GM21526 (cell line): ENCODE data around the gene PACSIN1.
"Not testable (repeated sequence)": the region's sequence is repeated elsewhere in the genome, so short reads cannot be mapped to it uniquely, and the experiment has no call there.

Experiments
- ATAC-seq: cut with Tn5 transposase; IDR thresholded peaks from one replicate; pipeline ENCODE4 v1.9.1; 2021; ENCODE audit warnings: moderate library complexity; ENCODE audit not compliant: unreplicated experiment, low FRiP score

PACSIN1 gene

DNA sequence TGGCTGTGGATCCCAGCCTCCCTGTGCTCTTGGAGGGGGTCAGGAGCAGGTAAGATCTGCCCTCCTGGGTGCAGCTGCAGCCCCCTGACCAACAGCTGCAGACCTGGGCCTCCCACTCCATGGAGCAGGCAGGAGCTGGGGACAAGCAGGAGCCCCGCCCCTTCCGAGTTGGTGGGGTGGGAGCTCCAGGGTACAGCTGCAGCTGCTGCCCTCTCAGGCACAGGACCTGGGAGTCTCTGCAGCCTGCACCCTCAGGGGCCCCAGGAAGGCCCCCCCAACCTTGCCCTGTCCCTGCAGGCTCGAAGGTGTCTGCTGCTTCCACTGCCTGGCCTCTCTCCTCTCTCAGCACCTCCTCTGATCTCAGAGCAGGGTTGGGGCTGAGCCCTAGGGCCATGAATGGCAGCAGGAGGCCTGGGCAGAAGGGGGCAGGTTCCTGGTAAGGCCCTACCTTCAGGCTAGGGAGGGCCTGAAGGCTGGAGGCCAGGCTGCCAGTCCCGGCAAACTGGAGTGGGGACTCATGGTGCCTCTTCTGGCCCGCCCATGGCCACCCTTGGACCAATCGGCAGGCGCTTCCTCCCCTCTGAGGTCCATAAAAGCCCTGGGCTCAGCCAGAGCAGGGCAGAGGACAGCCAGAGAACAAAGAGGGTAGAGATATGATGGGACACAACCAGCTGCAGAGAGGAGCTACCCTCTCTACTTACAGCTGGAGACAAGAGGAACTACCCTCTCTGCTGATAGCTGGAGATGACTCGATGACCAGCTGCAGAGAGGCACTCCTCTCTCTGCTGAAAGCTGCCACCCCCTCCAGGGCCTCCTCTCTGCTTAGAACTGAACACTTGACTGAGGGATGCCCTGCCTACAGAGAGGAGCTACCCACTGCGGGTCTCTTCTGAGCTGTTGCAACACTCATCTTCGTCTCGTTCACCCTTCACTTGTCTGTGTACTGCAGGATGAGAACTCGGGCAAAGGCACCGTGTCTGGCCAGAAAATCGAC lies 7.8 kb upstream of the PACSIN1 start:
- ATAC-seq = no peak

DNA sequence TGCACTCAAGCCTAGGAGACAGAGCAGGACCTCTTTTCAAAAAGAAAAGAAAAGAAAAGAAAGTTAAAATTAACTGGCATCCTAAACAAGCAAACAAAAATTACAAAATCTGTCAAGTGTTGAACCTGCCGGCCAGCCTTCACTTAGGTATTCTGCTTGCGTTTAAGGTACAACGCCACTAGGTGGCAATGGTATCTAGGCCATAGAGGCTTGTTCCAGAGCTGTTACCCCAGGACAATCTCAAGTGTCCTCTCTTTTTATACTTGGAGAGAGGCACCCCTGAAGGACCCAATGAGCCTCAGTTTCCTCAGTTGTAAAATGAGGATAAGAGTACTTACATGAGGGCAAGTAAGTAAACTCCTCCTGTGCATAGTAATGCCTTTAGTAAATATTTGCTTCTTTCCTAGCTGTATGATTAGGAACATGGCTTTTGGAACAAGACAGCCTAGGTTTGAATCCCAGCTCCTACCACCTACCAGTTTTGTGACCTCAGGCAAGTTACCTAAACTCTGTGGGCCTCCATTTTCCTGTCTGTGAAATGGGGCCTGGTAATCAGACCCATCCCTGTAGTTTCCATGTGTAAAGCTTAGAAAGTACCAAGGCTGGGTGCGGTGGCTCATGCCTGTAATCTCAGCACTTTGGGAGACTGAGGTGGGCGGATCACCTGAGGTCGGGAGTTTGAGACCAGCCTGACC lies 5.8 kb upstream of the PACSIN1 start:
- ATAC-seq = no peak

- no peak for ATAC-seq
Measured at GRCh38 chr6:34460796-34461507, 4.9 kb upstream of the PACSIN1 start.

GRCh38 chr6:34462010-34462409 lies 3.9 kb upstream of the PACSIN1 start:
- no peak for ATAC-seq

DNA sequence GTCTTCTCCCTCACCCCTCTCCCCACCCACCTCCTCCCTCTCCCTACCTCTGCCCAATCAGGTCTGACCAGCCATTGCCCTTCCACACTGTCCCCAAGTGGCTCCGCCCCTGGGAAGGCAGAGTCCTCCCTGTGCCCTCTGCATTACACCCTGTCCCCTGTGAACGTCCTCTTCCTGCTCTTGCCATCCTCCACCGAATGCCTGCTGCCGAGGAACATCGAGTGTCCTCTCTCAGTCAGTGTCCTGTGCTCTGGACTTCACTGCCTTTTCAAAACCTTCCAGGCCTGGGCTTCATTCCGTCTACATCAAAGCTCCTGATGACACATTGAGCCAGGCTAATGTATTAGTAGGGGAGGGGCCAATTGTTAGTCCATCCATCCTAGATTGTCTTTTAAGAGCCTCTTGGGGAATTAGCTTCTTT lies 3.3 kb upstream of the PACSIN1 start:
- no peak for ATAC-seq

DNA sequence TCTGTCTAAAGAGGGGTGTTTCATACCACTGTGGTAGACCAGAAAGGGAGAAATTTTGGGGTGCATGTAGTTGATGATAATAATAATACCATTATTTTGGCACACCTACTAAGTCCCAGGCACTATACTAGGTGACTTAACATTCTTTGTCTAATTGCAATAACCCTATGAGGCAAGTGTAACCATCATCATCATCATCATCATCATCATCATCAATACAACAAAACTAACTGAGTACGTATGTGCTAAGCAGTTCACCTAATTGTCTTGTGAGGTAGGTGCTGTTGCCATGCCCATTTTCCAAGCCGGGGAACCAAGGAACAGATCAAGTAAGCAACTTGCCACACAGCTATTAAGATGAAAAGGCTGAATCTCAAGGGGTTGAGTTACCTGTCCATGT lies 2.6 kb upstream of the PACSIN1 start:
- ATAC-seq = no peak

GRCh38 chr6:34463849-34464248 lies 2.0 kb upstream of the PACSIN1 start:
- no peak for ATAC-seq

- ATAC-seq = no peak
Measured at GRCh38 chr6:34466242-34467185, 638 bp downstream of the PACSIN1 start.

GRCh38 chr6:34468378-34468892 lies 2.6 kb downstream of the PACSIN1 start:
- ATAC-seq = no peak

GRCh38 chr6:34469499-34469898 lies 3.6 kb downstream of the PACSIN1 start:
- ATAC-seq = no peak

GRCh38 chr6:34472425-34472824 lies 6.5 kb downstream of the PACSIN1 start:
- no peak for ATAC-seq

- no peak for ATAC-seq
Measured at GRCh38 chr6:34473967-34474366, 8.1 kb downstream of the PACSIN1 start.

DNA sequence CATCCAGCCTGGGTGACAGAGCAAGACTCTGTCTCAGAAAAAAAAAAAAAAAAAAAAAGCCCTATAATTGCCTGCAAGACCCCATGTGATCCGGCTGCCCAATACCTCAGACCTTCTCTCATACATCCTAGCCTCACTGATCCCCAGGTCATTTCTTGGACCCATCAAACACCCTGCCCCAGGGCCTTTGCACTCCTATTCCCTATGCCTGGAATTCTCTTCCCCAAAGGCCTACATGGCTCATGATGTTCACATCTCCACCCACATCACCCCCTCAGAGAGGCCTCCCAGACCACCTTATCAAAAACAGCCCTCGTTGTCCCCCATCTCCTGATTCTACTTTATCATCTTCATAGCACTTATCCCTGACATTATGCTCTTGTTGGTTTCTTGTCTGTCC lies 8.9 kb downstream of the PACSIN1 start:
- no peak for ATAC-seq

DNA sequence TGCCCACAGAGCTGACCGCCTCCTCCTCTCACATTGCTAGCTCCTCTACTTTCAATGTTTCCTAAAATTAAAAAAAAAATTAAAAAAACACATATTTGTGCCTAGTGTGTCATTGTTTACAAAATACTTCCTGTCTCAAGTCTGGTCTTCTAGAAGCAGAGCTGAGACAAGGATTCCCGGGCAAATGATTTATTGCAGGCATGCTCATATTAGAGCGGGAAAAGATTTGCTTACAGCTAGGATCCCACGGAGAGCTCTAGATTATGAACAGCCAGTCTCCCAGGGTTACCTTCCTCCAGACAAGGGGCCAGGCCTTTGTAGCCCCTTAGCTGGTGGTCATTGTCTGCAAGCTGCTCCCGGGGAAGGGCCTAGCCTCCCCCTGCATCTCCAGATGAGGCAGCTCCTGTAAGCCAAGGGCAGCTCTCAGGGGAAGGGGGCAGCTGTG lies 9.4 kb downstream of the PACSIN1 start:
- ATAC-seq = no peak

DNA sequence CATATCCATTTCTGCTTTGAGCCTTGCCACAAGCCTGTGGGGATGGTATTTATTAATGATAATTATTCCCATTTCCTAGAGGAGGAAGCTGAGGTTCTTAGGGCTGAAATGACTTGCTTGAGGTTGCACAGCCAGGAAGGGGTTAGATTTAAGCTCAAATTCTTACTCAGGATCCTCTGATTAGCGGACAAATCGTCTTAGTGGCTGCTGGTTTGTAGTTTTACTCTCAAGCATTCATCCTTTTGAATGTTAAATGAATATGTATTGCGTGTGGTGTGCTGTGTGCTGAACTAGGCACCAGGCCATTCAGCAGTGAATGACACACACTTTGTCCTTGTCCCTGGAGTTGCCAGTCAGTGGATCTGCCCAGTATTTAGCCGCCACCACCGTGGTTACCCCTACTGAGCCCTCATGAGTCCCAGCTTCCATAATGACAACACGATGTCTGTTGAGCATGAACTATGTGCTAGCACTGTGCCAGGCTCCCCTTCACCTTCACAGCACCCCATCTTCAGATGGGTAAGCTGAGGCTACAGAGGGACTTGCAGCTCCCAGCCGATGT lies 10.0 kb downstream of the PACSIN1 start:
- no peak for ATAC-seq

- no peak for ATAC-seq
Measured at GRCh38 chr6:34476447-34476846, 10.6 kb downstream of the PACSIN1 start.

GRCh38 chr6:34476921-34477320 lies 11.0 kb downstream of the PACSIN1 start:
- ATAC-seq = no peak

DNA sequence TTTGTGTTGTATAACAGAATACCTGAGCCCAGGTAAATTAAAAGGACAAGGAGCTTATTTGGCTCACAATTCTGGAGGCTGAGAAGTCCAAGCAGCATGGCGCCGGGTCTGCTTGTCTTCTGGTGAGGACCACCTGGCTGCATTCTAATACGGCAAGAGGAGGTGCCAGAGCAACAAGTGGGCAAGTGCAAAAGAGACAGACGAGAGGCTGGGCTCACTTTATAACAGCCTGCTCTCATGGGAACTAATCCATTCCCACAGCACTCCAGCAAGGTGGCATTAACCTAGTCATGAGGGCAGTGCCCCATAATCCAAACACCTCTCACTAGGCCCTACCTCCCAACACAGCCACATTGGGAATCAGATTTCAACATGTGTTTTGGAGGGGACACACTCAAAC lies 12.9 kb downstream of the PACSIN1 start:
- no peak for ATAC-seq

GRCh38 chr6:34483781-34484180 lies 17.9 kb downstream of the PACSIN1 start:
- ATAC-seq = not testable (repeated sequence)
